GM19438 (cell line): ENCODE measurements around the gene MTARC2.
"Not testable (repeated sequence)": the region's sequence is repeated elsewhere in the genome, so short reads cannot be mapped to it uniquely, and the experiment has no call there.

Experiments
- ATAC-seq: cut with Tn5 transposase; IDR thresholded peaks from one replicate; pipeline ENCODE4 v1.9.1; 2021; ENCODE audit warnings: low read depth; ENCODE audit not compliant: unreplicated experiment

The MTARC2 gene

DNA sequence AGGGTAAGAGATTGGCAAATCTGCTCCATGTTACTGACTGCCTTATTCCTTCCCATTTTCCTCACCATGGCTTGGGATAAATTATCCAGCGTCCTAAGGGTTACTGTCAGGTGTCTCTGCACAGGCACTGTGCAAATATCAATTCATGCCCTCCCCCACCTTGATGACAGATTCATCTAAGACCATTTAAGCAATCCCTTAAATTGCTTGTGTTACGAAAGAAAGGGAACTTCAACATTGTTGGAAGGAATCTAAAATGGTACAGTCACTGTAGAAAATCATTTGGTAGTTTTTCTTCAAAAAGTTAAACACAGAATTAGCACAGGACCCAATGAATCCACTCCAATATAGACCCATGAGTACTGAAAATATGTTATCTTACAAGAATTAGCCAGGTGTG is 17.6 kb upstream of the MTARC2 start:
- no peak for ATAC-seq

DNA sequence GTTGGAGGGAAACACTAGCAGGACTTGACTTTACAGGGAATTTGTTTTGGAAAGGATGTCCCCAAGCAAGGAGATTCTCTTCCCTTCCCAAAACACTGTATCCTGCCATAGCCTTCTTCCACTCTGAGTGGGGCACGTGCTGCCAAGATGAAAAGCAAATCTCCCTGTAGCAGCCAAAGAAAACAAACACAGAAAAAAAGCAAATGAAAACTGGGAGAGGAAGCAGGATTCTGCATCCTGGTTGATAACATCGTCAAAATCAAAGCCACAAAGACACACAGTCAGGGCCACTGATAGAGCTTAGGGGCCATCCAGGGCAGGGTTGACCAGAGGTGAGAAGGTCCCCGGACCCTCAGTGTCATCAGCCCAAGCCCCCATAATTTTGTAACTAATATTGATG is 16.0 kb upstream of the MTARC2 start:
- ATAC-seq: no peak

DNA sequence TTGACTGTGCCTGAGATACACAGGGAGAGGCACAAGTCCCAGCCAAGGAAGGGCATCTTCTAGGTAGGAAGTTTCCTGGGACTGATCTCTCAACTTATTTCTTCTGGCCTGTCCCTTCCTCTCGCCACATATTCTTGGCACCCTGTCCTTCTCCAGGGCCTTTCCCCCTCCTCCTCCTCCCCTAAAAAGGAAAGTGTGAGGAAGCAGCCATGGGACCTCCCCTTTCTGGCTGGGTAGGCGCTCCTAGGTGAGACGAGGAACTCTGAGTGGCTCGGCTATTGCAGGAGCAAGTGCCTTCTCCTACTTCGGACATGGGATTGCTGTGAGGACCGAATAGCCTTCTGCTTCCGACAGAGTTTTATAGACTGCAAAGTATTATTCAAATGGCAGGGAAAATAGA is 15.5 kb upstream of the MTARC2 start:
- ATAC-seq: no peak

DNA sequence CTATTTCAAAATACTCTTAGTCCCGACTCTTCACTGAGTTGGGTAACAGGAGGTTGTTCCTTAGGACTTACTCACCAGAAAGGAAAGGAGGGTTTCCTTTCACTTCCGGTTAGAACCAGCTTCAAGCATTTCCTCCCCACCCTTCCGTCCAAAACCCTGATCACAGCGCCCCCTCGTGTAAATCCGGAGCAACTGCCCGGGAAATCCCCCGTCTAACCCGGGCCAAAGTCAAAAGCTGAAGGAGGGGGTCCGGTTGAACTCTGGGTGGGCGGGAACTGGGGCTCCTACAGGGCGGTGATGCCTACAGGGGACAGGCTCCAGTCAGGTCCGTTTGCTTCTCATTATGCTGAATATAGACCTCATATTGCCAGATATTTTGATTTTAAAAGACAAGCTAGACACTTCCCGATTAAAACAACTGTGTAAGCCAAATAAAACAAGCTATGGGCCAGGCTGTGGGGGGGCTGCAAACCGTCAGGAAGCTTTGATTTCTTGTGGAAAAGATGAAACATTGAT is 15.0 kb upstream of the MTARC2 start:
- peak; percentile 97 for ATAC-seq

DNA sequence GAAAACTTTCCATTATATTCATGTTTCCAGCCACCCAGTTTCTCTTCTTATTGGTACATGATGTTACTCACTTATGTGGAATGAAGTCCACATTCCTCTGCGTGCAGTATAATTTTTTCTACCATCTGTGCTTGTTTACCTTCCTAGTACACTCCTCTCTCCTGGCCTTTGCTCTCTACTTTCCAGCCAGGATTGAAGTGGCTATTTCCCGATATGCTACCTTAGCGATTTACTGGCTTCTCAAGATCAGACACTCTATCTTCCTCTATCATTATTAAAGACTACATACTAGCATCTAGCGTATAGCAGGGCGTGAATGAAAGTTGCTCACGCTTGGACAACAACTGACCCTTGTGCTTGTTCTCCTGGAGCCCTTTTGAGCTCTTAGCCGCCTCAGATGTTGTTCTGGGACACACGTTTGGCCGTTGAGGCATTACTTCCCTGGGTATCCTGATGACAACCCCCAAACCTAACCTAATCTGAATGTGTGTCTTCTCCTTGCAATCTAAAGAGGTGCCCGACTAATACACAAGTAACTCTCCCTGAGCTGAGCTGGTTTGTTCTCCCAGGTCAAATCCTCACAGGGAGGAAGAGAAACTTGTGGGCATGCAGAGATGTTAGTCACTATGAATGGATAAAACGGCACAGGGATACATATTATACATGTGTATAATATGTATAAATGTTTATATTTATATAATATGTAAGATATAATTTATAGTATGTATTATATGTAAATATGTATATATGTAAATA is 13.4 kb upstream of the MTARC2 start:
- ATAC-seq: no peak

DNA sequence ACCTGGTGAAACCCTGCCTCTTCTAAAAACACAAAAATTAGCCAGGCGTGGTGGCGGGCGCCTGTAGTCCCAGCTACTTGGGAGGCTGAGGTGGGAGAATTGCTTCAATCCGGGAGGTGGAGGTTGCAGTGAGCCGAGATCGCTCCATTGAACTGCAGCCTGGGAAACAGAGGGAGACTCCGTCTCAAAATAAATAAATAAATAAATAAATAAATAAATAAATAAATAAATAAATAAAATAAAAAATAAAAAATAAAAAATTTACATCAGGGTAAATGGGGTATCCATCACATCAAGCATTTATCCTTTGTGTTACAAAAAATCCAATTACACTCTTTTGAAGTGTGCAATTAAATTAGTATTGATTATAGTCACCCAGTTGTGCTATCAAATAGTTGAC is 11.8 kb upstream of the MTARC2 start:
- ATAC-seq: not testable (repeated sequence)

DNA sequence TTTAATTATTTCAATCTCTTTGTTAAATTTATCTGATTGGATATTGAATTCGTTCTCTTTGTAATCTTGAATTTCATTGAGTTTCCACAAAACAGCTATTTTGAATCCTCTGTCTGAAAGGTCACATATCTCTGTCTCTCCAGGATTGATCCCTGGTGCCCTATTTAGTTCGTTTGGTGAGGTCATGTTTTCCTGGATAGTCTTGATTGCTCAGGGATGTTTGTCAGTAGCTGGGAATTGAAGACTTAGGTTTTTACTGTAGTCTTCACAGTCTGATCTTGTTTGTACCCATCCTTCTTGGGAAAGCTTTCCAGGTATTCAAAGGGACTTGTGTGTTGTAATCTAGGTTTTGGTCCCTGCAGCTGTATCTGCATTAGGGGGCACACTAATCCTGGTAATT is 6.8 kb upstream of the MTARC2 start:
- ATAC-seq: no peak

DNA sequence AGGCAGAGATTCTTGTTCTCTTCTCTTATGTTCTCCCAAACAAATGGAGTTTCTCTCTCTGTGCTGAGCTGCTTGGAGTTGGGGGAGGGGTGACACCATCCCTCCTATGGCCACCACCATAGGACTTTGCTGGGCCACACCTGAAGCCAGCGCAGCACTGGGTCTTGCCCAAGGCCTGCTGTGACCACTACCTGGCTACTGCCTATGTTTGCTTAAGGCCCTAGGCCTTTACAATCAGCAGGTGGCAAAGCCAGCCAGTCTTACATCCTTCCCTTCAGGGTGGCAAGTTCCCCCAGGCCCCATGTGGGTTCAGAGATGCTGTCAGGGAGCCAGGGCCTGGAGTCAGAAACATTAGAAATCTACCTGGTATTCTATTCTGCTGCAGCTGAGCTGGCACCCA is 6.3 kb upstream of the MTARC2 start:
- no peak for ATAC-seq

DNA sequence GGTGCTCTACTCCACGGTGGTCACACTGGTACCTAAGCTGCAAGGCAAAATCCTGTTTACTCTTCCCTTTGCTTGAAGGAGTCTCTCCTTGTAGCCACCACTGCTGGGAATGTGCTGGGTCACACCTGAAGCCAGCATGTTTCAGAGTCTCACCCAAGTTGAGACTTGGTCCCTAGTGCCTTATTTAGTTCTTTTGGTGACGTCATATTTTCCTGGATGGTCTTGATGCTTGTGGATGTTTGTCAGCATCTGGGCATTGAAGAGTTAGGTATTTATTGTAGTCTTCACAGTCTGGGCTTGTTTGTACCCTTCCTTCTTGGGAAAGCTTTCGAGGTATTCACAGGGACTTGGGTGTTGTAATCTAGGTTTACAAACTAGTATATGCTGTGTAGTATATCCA is 5.6 kb upstream of the MTARC2 start:
- no peak for ATAC-seq

DNA sequence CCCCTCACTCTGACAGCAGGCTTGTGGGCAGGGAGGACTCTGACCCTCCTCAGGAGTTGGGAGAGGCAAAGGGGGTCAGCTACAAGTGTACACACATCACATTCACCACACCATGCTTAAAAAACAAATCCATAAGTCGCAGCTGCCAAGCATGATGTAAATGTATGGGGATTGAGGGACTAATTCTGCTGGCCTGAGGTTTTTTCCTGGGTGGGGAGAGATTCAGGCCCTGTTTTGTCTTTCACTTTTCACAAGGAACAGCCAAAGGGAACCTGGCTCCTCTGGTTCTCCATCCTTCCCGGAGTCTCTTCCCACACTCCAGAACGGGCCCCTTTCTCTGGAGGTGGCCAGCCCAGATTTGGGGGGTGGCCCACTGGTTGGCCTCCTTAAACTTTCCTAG is 1.3 kb upstream of the MTARC2 start:
- no peak for ATAC-seq

DNA sequence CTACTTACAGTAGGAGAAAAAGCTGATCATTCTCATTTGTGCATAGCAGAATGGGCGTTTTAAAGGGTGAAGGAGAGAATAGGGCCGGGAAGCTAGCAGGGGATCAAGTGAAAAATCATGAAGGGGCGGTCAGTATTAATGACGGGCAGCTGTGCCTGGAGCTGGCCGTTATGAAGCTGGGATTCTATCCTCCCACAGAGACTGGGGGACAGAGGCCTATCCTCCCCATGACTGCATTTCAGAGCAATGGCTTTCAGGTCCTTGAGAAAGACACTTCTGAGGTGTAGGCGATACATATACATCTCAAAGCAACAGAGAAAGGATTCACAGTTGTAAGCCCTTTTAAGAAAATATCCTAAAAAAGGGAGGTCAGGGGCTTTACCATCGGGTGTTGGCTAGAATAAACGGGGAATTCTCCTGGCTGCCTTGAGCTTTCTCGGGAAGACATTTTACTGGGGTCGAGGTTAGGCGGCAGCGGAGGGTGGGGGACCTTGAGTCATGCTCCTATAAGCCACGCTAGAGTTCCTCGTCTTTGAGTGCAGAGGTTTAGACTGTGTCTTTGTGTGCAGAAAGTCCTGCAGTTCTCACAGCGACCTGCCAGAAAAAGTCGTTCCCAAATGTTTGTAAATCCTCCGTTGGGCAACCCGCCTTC is 559 bp upstream of the MTARC2 start:
- ATAC-seq: no peak

DNA sequence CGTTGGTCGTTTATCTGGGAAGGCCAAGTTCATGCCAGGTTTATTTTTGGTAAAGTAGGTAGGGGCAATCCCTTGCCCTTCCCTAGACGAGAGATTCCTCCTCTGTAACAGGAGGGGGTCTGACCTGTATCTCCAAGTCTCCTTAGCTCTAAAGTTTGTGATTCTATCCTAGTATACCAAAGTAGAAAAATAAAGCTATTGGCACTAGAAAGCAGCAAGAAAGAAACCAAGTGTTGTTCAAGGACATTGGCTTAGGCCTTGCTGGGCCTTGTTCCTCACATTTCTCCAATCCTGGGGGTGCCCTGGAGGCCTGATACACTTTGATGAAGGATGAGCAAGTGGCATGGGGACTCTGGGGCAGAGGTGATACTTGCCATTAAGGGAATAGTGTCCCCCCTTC is 814 bp downstream of the MTARC2 start:
- peak; percentile 1 for ATAC-seq

DNA sequence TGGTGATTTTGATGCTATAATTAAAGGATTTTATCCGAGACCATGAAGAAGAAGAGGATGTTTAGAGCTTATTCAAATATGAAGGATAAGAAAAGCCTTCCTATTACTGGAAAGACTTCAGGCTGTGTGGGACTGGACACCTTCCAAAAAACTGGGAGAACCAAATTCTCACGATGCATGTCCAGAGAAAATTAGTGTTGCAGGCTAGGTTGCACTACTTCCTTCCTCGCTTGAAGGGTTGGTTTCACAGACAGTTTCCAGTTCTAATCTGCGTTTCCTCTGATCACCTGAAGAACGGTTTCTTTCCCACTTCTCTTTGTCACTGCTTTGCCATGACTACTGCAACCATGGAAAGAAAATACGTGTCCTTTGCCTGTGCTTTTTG is 2.0 kb downstream of the MTARC2 start:
- no peak for ATAC-seq

DNA sequence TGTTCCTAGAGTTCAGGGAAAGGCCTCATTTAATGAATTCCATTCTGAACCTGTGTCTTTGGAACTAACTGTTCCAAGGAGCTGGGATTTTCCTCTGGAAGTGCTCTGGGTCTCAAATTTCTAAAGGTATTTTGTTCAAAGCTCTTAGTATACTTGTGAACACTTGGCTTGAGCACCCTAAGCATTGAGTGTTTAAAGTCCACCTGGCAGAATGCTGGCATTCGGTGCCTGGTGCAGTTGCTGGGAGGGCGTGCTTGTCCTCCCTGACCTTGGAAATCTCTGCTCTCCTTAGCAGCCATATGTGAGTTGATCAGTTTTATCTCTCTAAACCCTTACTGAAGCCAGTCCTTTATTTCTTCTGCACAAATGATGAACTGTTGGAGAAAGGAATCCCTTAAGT is 3.0 kb downstream of the MTARC2 start:
- no peak for ATAC-seq

DNA sequence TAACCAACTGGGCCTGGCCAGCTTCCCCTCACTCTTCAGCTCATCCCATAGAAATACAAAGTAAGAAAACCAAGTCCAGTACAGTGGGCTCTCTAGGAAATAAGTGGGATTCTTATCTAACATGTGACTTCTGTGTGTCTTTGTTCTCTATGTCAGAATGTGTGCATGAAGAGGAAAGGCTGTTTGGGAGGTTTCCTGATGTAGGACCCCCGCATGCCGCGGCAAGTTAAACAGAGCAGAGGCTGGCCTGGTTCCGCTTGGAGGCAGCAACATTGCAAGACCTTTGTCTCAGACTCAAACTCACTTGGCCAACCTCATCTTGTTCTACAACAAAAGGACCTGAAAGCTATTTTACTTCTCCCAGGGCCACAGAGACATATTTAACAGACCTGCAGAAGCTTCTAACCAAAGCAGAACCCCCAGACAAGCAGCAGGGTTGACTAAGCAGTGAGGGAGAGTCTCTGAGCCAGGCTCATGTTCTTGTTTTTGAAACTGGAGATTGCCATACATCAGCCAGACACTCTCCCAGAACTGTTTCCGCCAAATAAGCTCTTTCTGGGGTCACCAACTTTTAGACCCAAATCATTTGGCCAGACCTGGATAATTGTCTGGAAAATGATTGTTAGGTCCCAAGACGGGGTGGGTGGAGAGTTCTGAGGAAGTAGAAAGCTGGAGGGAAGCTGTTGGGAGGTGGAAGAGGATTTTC is 6.2 kb downstream of the MTARC2 start:
- ATAC-seq: no peak

DNA sequence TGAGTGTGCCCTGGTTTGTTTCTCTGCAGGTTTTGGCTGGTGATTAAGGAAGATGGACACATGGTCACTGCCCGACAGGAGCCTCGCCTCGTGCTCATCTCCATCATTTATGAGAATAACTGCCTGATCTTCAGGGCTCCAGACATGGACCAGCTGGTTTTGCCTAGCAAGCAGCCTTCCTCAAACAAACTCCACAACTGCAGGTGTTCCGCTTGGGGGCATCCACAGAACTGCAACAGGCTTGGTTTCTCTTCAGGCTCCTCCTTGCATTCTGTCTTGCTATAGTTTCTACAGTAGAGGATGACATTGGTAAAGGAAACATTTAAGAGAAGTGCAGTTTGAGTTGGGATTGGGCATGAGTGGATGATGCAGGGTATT is 6.8 kb downstream of the MTARC2 start:
- no peak for ATAC-seq

DNA sequence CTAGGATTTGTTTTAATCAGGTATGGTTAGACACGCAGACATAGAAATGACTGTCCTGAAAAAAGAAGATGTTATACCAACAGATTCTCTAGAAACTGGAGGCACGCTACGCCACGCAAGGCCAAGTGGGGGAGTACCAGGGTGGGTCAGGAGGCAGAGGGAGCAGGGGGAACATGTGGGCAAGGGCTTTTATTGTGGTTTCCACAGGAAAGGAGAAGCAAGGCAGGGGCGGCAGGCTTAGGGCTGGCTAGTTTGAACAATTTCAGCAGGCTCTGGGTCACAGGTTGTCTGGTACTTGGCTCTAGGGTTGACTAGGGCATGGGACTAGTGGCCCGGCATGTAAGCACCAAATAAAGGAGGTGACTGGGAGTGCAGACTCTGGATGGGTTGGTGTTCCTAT is 7.2 kb downstream of the MTARC2 start:
- ATAC-seq: no peak

DNA sequence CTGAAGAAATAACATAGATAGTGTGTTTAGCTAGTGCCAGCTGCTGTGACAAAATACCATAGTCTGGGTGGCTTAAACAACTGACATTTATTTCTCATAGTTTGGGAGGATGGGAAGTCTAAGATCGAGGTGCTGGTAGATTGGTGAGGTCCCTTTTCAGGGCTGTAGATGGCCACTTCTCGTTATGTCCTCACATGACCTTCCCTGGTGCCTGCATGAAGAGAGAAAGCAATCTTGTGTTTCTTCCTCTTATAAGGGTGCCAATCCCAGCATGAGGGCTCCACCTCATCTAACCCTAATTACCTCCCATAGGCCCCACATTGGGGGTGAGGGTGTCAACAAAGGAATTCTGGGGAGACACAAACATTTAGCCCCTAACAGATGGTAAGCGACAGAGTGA is 9.3 kb downstream of the MTARC2 start:
- no peak for ATAC-seq

DNA sequence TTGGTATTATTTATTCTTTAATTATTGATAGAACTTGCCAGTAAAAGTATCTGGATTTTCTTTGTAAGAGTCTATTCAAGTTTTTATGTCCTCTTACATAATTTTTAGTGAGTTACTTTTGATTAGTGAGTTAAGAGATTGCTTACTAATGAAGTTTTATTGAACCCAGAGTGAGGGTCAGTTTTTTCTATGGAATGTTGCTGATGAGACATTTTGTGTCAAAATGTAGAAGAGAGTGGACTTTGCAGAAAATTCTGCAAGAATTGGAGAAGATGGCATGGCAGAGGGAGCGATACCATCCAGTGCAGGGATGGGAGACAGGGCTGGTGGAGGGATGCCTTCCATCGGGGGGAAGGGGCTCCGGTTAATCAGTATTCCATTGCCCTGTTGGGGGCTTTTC is 11.0 kb downstream of the MTARC2 start:
- no peak for ATAC-seq

DNA sequence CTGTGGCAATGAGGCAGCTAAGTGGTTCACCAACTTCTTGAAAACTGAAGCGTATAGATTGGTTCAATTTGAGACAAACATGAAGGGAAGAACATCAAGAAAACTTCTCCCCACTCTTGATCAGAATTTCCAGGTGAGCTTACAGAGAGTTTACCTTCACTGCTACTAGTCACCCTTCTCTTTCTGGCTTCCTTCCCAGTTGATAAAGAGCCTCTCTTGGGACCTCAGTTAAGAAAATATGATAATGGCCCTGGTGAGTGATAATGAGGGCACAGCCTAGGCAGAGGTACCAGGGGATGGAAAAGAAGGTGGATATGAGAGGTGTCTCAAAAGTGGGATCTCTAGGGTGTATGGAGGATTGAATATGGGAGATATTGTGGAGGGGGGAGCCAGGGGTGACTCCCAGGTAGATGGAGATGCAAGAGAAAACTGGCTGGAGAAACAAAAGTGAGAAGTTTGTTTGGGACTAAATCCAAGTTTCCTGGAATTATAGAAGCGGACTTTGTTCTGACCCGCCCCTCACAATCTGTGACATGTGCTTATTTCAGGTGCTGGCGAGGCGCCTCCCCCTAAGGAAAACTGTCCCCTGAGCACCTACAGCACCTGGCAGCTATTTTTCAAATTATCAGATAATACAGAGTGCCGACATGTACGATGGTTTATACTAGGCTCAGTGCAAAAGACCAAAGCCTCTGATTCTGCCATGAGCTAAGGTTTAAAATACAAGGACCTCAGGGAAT is 13.7 kb downstream of the MTARC2 start:
- ATAC-seq: no peak

DNA sequence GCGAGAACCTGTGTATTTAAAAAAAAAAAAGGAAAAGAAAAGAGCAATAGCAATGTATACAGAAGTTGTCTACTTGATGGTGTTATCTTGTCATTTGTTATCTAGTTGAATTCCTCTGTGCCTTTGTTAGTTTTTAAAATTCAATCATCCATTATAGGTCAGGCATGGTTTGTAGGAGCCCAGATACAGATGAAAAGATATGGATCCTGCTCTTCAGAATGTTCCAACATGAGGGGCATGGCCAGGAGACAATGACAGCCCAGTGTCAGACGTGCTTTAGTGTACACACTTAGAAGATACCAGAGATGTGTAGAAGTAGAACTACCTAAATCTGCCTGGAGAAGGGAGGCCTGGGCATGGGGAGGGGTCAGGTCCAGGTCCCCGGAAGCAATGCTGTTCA is 16.6 kb downstream of the MTARC2 start:
- no peak for ATAC-seq
